Thyroid gland (tissue), 4 donors: ENCODE results near the gene UNC5C. TPM values are rescaled to one million over a fixed set of nuclear protein-coding genes. Genes with fewer than 3 reads are reported as not detected.

Source experiments
- DNase-seq, 2 donors: peaks; one replicate each; pipeline ENCODE4 v3.0.0-alpha.2; 2019
- H3K27ac ChIP-seq, 3 donors: fragments of 200-600 bp; sonication (generic); 1 replicate in 2 of 3; 2 replicates in 1 of 3; pipeline ENCODE4 v1.5.1; 2016 to 2019; ENCODE audit warnings: mild to moderate bottlenecking in 1 of 3, moderate library complexity in 1 of 3
- H3K27me3 ChIP-seq: fragments of 200-600 bp; sonication (generic); one replicate; pipeline ENCODE4 v1.5.1; 2019
- H3K36me3 ChIP-seq, 2 donors: fragments of 200-600 bp; sonication (generic); one replicate each; pipeline ENCODE4 v1.5.1; 2016 to 2019
- H3K4me1 ChIP-seq, 2 donors: fragments of 200-600 bp; sonication (generic); one replicate each; pipeline ENCODE4 v1.5.1; 2017 to 2019
- H3K4me3 ChIP-seq, 3 donors: fragments of 200-600 bp; sonication (generic); replicated peaks in 1 of 3; 1 replicate in 2 of 3; 2 replicates in 1 of 3; pipeline ENCODE4 v1.5.1; 2016; ENCODE audit warnings: mild to moderate bottlenecking in 1 of 3
- H3K9me3 ChIP-seq: fragments of 200-600 bp; sonication (generic); one replicate; pipeline ENCODE4 v1.5.1; 2017
- POLR2A ChIP-seq, 2 donors: fragments of 450-650 bp; IDR thresholded peaks; one replicate each; pipeline ENCODE4 v1.6.1; 2017; ENCODE audit warnings: antibody characterized with exemption in 2 of 2, mild to moderate bottlenecking in 2 of 2, moderate library complexity in 1 of 2
- WGBS, 2 donors: methylation state at CpG; one replicate each; pipeline ENCODE4 v1.1.5; 2017; 5-methylcytosine and 5-hydroxymethylcytosine counted together
- intact Hi-C: fragments of 100-400 bp; cut with DNase I; formaldehyde crosslinking; loops from one replicate; pipeline ENCODE4 v1.15.1; 2023
- total RNA-seq, 4 donors: library from RNA; depleted of rRNA; stranded (reverse); fragments of >200 nt; gene quantifications; one replicate each; pipeline ENCODE4 v1.2.3, GENCODE V29; 2016
- TF ChIP-seq, protein P1 (sequence below), 6 experiments: fragments of 200-600 bp in 3 of 6; fragments of 450-650 bp in 3 of 6; sonication (generic) in 3 of 6; IDR thresholded peaks; one replicate each; pipeline ENCODE4 v1.5.1; 2016 to 2019; ENCODE audit warnings: antibody characterized with exemption in 6 of 6, mild to moderate bottlenecking in 2 of 6, inconsistent platforms in 1 of 6, moderate library complexity in 1 of 6

Gene UNC5C
- total RNA-seq, 4 donors from 2014 or later: 27.1 to 72.0 (median 59.0) TPM

DNA sequence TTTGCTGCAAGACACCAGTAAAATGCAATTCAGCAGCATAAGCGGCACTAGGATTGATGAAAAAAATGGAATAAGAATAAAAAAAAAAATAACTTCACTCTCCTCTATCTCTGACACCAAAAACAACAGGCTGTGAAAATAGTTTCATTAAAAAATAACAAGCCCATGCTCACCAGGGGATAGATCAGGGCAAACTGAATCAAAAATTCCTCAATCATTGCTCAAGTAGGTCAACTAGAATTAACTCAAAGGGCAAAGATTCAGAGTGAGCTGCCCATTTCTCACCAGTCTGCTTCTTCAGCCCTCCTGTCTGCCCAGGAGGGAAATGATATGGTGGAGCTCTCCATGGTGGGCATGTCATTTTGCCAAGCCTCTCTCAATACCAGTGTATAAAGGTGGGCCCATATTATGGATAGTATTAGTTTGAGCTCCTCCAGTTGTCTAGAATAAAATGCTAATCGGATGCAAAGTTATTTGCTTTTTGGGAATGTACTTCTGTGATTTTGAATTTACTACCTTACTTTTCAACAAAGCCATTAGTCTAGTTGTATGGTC lies 153.9 kb downstream of the UNC5C start:
- DNase-seq: peak; percentile 10 to 12
- Histone ChIP-seq H3K9me3 (no peaks in the 10 kb centered on the region), H3K27ac (peak overlapping the region; percentile 21 to 40 (median 33)), H3K4me3 (no peak overlapping the region), H3K36me3 (no peaks in the 10 kb centered on the region), H3K27me3 (no peaks in the 10 kb centered on the region), H3K4me1 (peaks cover 27 to 28% of the 10 kb centered on the region in 2 donors)
- TF ChIP-seq POLR2A (IDR thresholded peaks at IDR 0.05): no peak
- TF ChIP-seq, protein P1, sequence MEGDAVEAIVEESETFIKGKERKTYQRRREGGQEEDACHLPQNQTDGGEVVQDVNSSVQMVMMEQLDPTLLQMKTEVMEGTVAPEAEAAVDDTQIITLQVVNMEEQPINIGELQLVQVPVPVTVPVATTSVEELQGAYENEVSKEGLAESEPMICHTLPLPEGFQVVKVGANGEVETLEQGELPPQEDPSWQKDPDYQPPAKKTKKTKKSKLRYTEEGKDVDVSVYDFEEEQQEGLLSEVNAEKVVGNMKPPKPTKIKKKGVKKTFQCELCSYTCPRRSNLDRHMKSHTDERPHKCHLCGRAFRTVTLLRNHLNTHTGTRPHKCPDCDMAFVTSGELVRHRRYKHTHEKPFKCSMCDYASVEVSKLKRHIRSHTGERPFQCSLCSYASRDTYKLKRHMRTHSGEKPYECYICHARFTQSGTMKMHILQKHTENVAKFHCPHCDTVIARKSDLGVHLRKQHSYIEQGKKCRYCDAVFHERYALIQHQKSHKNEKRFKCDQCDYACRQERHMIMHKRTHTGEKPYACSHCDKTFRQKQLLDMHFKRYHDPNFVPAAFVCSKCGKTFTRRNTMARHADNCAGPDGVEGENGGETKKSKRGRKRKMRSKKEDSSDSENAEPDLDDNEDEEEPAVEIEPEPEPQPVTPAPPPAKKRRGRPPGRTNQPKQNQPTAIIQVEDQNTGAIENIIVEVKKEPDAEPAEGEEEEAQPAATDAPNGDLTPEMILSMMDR (IDR thresholded peaks at IDR 0.05): no peak
- intact Hi-C loops: no loop called here
- WGBS, 2 donors: 71 to 79% methylated on average over 2 of the region's 2 CpGs

DNA sequence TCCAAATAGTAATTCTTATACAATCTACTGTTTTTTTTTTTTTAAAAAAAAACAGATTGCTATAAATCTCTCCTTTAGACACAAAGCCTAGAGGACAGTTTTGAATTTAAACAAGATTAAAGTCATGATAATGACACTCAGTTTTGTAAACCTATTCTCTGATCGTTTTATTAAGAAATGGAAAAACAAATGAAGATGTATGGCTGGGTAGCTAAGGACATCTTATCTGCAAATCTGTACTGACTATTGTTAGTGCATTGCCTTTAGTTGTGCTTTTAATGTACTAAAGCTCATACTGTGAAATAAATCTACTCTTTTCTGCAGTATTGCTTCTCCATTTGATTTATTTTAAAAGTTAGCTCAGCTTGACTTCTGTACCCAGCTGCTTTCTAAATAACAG lies 155.0 kb downstream of the UNC5C start:
- DNase-seq: no peak
- TF ChIP-seq, protein P1 (IDR thresholded peaks at IDR 0.05): no peak
- TF ChIP-seq POLR2A (IDR thresholded peaks at IDR 0.05): no peak
- Histone ChIP-seq H3K4me1 (peaks cover 32 to 35% of the 10 kb centered on the region in 2 donors), H3K36me3 (no peaks in the 10 kb centered on the region), H3K4me3 (no peak overlapping the region), H3K27ac (no peak overlapping the region), H3K27me3 (no peaks in the 10 kb centered on the region), H3K9me3 (no peaks in the 10 kb centered on the region)
- WGBS, 2 donors: 40 to 66% methylated on average over 1 of the region's 1 CpG
- intact Hi-C loops: no loop called here

DNA sequence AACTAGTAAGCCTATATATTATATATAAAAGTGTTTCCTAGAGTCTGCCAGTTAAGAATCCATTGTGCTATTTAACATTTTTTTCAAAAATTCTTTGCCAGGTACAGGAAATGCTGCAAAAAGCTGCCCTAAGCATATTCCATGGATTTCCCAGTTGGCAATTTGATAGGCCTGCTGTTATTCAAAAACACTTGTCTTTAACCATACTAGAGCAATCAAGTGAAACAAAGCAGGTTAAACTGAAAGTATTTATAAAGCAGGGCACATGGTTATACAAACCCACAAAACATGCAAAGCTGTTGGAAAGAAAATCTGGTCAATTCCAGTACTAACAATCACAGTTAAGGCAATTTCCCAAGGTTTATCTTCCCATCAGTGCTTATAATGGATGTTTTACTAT lies 159.9 kb downstream of the UNC5C start:
- no peaks in the 10 kb centered on the region for H3K27me3 ChIP-seq
- H3K4me3 ChIP-seq: no peak overlapping the region
- no peaks in the 10 kb centered on the region for H3K36me3 ChIP-seq
- no peaks in the 10 kb centered on the region for H3K9me3 ChIP-seq
- intact Hi-C loops: no loop called here
- no peak for TF ChIP-seq POLR2A (IDR thresholded peaks at IDR 0.05)
- TF ChIP-seq, protein P1 (IDR thresholded peaks at IDR 0.05): no peak
- H3K27ac ChIP-seq: peak overlapping the region; percentile 28 to 79 (median 68)
- H3K4me1 ChIP-seq: peaks cover 22 to 24% of the 10 kb centered on the region in 2 donors
- DNase-seq: no peak

DNA sequence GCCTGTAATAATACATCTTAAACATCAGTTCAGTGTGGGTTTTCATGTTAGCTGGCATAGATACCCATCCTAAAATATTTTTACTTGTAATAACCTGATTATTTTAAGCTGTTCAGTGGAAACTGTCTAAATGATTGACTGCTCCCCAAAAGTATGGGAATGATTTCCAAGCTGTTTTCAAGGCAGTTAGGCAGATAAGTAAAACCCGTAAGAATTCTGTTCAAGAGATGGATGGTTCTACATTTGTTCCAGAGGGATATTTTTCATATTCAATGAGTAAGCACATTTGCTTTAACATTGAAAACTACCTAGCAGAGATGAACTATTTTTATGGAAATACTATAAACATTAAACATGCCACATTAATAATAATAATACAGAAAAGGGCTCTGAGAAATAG lies 161.1 kb downstream of the UNC5C start:
- no peak overlapping the region for H3K4me3 ChIP-seq
- no peaks in the 10 kb centered on the region for H3K27me3 ChIP-seq
- H3K4me1 ChIP-seq: peaks cover 23 to 26% of the 10 kb centered on the region in 2 donors
- H3K9me3 ChIP-seq: no peaks in the 10 kb centered on the region
- TF ChIP-seq POLR2A (IDR thresholded peaks at IDR 0.05): no peak
- TF ChIP-seq, protein P1 (IDR thresholded peaks at IDR 0.05): no peak
- no peak for DNase-seq
- WGBS, 2 donors: 89 to 98% methylated on average over 1 of the region's 1 CpG
- no peaks in the 10 kb centered on the region for H3K36me3 ChIP-seq
- peak overlapping the region; percentile 20 to 68 (median 52) for H3K27ac ChIP-seq
- intact Hi-C loops: no loop called here

DNA sequence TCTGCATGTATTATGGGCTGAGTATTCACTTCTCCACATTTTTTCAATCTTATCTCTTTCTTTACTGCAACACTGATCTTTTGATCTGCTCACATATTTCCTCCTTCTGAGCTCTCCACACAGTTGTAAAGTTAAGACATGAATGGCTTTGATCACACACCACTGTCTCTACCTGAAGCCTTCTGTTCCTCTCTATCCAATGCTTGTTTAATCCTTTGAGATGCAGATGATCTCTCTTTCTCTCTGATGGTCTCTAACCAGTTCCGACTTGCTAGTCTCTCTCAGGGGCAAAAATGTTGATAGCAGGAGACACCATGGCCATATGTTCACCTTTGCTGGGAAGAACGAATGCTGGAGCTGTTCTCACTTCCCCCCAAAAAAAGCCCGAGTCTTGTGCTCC lies 162.4 kb downstream of the UNC5C start:
- no peaks in the 10 kb centered on the region for H3K9me3 ChIP-seq
- peaks cover 31 to 32% of the 10 kb centered on the region in 2 donors for H3K4me1 ChIP-seq
- no peak for DNase-seq
- no peaks in the 10 kb centered on the region for H3K27me3 ChIP-seq
- H3K4me3 ChIP-seq: no peak overlapping the region
- no peak overlapping the region for H3K27ac ChIP-seq
- TF ChIP-seq POLR2A (IDR thresholded peaks at IDR 0.05): no peak
- TF ChIP-seq, protein P1 (IDR thresholded peaks at IDR 0.05): no peak
- no peaks in the 10 kb centered on the region for H3K36me3 ChIP-seq
- 91 to 93% methylated on average over 3 of the region's 3 CpGs for WGBS, 2 donors
- intact Hi-C loops: no loop called here
